Transverse colon (tissue), 4 donors: ENCODE results near the gene IFI27L1. TPM values are rescaled to one million over a fixed set of nuclear protein-coding genes. Genes with fewer than 3 reads are reported as not detected.

Experiments used
- DNase-seq: peaks from one replicate; pipeline ENCODE4 v3.0.0-alpha.2; 2019
- H3K27ac ChIP-seq, 4 donors: fragments of 200-600 bp; sonication (generic); 2 replicates each; pipeline ENCODE4 v1.5.1; 2016 to 2018; ENCODE audit warnings: inconsistent platforms in 4 of 4
- H3K27me3 ChIP-seq: fragments of 200-600 bp; sonication (generic); 2 replicates; pipeline ENCODE4 v1.5.1; 2017; ENCODE audit warnings: inconsistent platforms
- H3K36me3 ChIP-seq, 4 donors: fragments of 200-600 bp; sonication (generic); 2 replicates each; pipeline ENCODE4 v1.5.1; 2017 to 2019; ENCODE audit warnings: inconsistent platforms in 4 of 4
- H3K4me1 ChIP-seq, 4 donors: fragments of 200-600 bp; sonication (generic); 2 replicates each; pipeline ENCODE4 v1.5.1; 2017 to 2020; ENCODE audit warnings: inconsistent platforms in 4 of 4
- H3K4me3 ChIP-seq, 4 donors: fragments of 200-600 bp; sonication (generic); 1 replicate in 1 of 4; 2 replicates in 3 of 4; pipeline versions ENCODE4 v1.5.1 to v1.6.1; 2017 to 2019; ENCODE audit warnings: inconsistent platforms in 4 of 4
- H3K9me3 ChIP-seq, 2 donors: fragments of 200-600 bp; sonication (generic); 2 replicates each; pipeline ENCODE4 v1.5.1; 2017 to 2019; ENCODE audit warnings: inconsistent platforms in 2 of 2
- EP300 ChIP-seq: sonication (generic); formaldehyde crosslinking; IDR thresholded peaks from one replicate; pipeline ENCODE4 v1.6.1; 2017; ENCODE audit warnings: antibody characterized with exemption, low read depth
- POLR2A ChIP-seq: fragments of 450-650 bp; IDR thresholded peaks from one replicate; pipeline ENCODE4 v1.6.1; 2016; ENCODE audit warnings: antibody characterized with exemption, mild to moderate bottlenecking, moderate library complexity
- POLR2AphosphoS5 ChIP-seq, 3 donors: sonication (generic); formaldehyde crosslinking; IDR thresholded peaks; one replicate each; pipeline ENCODE4 v1.6.1; 2016; ENCODE audit warnings: antibody characterized with exemption in 3 of 3
- WGBS, 2 donors: methylation state at CpG; one replicate each; pipeline ENCODE4 v1.1.5; 2018; ENCODE audit warnings: low coverage in 1 of 2; 5-methylcytosine and 5-hydroxymethylcytosine counted together
- in situ Hi-C, 4 donors: fragments of 200-750 bp; cut with MboI; loops; one replicate each; pipeline versions ENCODE4 v1.15.0 to v1.15.1; 2017; ENCODE audit warnings: low sequenced_read_pairs in 3 of 4, low pct_ligation_motif_present in 1 of 4, low pct_unique_long_range_greater_than_20kb in 1 of 4
- intact Hi-C: fragments of 100-400 bp; cut with DNase I; formaldehyde crosslinking; loops from one replicate; pipeline ENCODE4 v1.15.1; 2023; ENCODE audit warnings: low total_unique reads
- total RNA-seq, 4 donors: library from RNA; depleted of rRNA; stranded (reverse); fragments of >200 nt; gene quantifications; one replicate each; pipeline ENCODE4 v1.1.0, GENCODE V29; 2016
- TF ChIP-seq, protein P1 (sequence below), 5 experiments: fragments of 200-600 bp in 3 of 5; fragments of 450-650 bp in 2 of 5; sonication (generic) in 3 of 5; IDR thresholded peaks; 1 replicate in 2 of 5; 2 replicates in 3 of 5; pipeline ENCODE4 v1.5.1; 2016 to 2017; ENCODE audit warnings: antibody characterized with exemption in 5 of 5, inconsistent platforms in 3 of 5, mild to moderate bottlenecking in 2 of 5, moderate library complexity in 1 of 5

Gene IFI27L1
- total RNA-seq, 4 donors from 2014 or later = 12.3 to 21.3 (median 17.9) TPM; not detected in 1

DNA sequence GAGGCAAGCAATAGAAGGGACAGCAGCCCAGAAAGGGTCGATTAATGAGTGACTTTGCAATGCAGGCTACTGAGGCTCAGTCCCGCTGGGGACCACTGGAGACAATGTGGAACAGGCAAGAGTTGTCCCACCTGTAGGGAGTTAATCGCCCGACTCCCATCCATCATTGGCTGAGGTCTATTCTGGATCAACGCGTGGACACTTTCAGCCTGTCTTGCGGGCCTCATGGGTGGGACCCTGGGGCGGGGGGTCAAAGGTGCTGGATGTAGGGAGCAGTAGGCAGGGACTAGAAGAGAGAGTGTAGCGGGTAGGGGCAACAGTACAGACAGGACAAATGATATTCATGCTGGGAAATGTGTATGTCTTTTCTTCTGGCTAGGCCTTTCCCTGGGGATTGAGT, 42.2 kb downstream of the IFI27L1 start:
- no peaks in the 10 kb centered on the region for H3K36me3 ChIP-seq
- no peaks in the 10 kb centered on the region for H3K27me3 ChIP-seq
- intact Hi-C loops (no loop called here), in situ Hi-C loops (no loop called here)
- TF ChIP-seq POLR2A = no peak
- no peak for TF ChIP-seq POLR2AphosphoS5 (IDR thresholded peaks at IDR 0.05)
- TF ChIP-seq EP300 = no peak
- TF ChIP-seq, protein P1, sequence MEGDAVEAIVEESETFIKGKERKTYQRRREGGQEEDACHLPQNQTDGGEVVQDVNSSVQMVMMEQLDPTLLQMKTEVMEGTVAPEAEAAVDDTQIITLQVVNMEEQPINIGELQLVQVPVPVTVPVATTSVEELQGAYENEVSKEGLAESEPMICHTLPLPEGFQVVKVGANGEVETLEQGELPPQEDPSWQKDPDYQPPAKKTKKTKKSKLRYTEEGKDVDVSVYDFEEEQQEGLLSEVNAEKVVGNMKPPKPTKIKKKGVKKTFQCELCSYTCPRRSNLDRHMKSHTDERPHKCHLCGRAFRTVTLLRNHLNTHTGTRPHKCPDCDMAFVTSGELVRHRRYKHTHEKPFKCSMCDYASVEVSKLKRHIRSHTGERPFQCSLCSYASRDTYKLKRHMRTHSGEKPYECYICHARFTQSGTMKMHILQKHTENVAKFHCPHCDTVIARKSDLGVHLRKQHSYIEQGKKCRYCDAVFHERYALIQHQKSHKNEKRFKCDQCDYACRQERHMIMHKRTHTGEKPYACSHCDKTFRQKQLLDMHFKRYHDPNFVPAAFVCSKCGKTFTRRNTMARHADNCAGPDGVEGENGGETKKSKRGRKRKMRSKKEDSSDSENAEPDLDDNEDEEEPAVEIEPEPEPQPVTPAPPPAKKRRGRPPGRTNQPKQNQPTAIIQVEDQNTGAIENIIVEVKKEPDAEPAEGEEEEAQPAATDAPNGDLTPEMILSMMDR (IDR thresholded peaks at IDR 0.05) = no peak
- H3K4me1 ChIP-seq = peaks cover 0 to under 1% (median 0%) of the 10 kb centered on the region in 4 donors
- WGBS, 2 donors = 91 to 92% methylated on average over 4 to 9 of the region's 9 CpGs
- H3K4me3 ChIP-seq = no peak overlapping the region
- H3K27ac ChIP-seq = no peak overlapping the region
- peaks cover 0 to 6% of the 10 kb centered on the region in 2 donors for H3K9me3 ChIP-seq
- no peak for DNase-seq

DNA sequence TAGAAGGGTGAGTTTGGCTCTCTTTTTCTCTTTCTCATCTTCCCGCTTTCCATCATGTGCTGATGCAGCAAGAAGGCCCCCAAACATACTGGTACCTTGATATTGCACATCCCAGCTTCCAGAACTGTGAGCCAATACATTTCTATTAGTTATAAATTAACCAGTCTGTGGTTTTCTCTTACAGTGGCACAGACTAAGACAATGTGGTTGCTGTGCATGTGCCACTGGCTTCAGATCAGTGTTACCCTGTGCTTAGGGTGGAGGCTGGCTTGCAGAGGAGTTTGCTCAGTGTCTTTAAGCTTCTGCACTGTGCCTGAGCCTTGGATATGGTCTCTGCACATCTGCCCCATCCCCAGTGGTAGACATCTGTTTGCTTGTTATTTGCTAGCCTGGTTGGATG, 42.8 kb downstream of the IFI27L1 start:
- in situ Hi-C loops = no loop called here
- WGBS, 2 donors = 91 to 100% methylated on average over 1 of the region's 1 CpG
- DNase-seq = no peak
- TF ChIP-seq POLR2A = no peak
- no peak for TF ChIP-seq EP300
- no peak for TF ChIP-seq POLR2AphosphoS5 (IDR thresholded peaks at IDR 0.05)
- TF ChIP-seq, protein P1 (IDR thresholded peaks at IDR 0.05) = no peak
- intact Hi-C loops = no loop called here
- no peak overlapping the region for H3K27ac ChIP-seq
- no peaks in the 10 kb centered on the region for H3K36me3 ChIP-seq
- peaks cover 0 to 6% of the 10 kb centered on the region in 2 donors for H3K9me3 ChIP-seq
- H3K4me3 ChIP-seq = no peak overlapping the region
- no peaks in the 10 kb centered on the region for H3K27me3 ChIP-seq
- peaks cover 0 to 6% (median 4%) of the 10 kb centered on the region in 4 donors for H3K4me1 ChIP-seq

- intact Hi-C loops = no loop called here
- Histone ChIP-seq H3K27me3 (no peaks in the 10 kb centered on the region), H3K4me3 (no peak overlapping the region), H3K36me3 (no peaks in the 10 kb centered on the region), H3K4me1 (peaks cover 1 to 14% (median 9%) of the 10 kb centered on the region in 4 donors), H3K27ac (no peak overlapping the region), H3K9me3 (no peaks in the 10 kb centered on the region)
- in situ Hi-C loops = no loop called here
- TF ChIP-seq, protein P1 (IDR thresholded peaks at IDR 0.05) = no peak
- TF ChIP-seq POLR2AphosphoS5 (IDR thresholded peaks at IDR 0.05) (no peak), POLR2A (no peak), EP300 (no peak)
- no peak for DNase-seq
- 50 to 92% methylated on average over 2 to 9 of the region's 9 CpGs for WGBS, 2 donors
Observed at GRCh38 chr14:94124582-94125377, 43.7 kb downstream of the IFI27L1 start.

GRCh38 chr14:94125659-94126418, 44.7 kb downstream of the IFI27L1 start:
- Histone ChIP-seq H3K4me1 (peaks cover 9 to 19% (median 15%) of the 10 kb centered on the region in 4 donors), H3K4me3 (no peak overlapping the region), H3K27me3 (no peaks in the 10 kb centered on the region), H3K9me3 (no peaks in the 10 kb centered on the region), H3K36me3 (no peaks in the 10 kb centered on the region), H3K27ac (no peak overlapping the region)
- DNase-seq = no peak
- intact Hi-C loops = no loop called here
- in situ Hi-C loops = no loop called here
- TF ChIP-seq EP300 (no peak), POLR2A (no peak), POLR2AphosphoS5 (IDR thresholded peaks at IDR 0.05) (no peak)
- TF ChIP-seq, protein P1 (IDR thresholded peaks at IDR 0.05) = no peak
- 91% methylated on average over 6 of the region's 6 CpGs; no CpG with 5 or more reads in 1 of the 2 donors for WGBS, 2 donors
